DMS79 treated with DMSO at 0.1 percent for 48 hours (cell line): ENCODE results near the gene RAB11B.
"Not testable (repeated sequence)": the region's sequence is repeated elsewhere in the genome, so short reads cannot be mapped to it uniquely, and the experiment has no call there.

Experiments used
- DNase-seq: peaks from one replicate; lab custom pipeline; 2025; lab: John Stamatoyannopoulos, UW

Gene RAB11B

GRCh38 chr19:8389891-8390616 is at the start of gene RAB11B:
Gene RAB11B, plus strand, starts transcription at chr19:8390360. Its CDS starts 57 bp downstream, at chr19:8390417.
- peak; percentile 100 for DNase-seq

- not testable (repeated sequence) for DNase-seq
Measured at GRCh38 chr19:8341504-8341903, 48.7 kb upstream of the RAB11B start.

- DNase-seq = no peak
Measured at GRCh38 chr19:8342316-8342683, 47.9 kb upstream of the RAB11B start.

- peak; percentile 80 for DNase-seq
Measured at GRCh38 chr19:8342684-8343482, 47.3 kb upstream of the RAB11B start, which contains the start of gene KANK3. Gene KANK3, minus strand, starts transcription at chr19:8343262. Its CDS starts 5,434 bp downstream, at chr19:8337828.

- no peak for DNase-seq
Measured at GRCh38 chr19:8343483-8343844, 46.7 kb upstream of the RAB11B start.

GRCh38 chr19:8349629-8350372 is 40.4 kb upstream of the RAB11B start:
- not testable (repeated sequence) for DNase-seq

- DNase-seq = peak; percentile 41
Measured at GRCh38 chr19:8352134-8352827, 37.9 kb upstream of the RAB11B start.

GRCh38 chr19:8352845-8353244 is 37.3 kb upstream of the RAB11B start:
- DNase-seq = not testable (repeated sequence)

GRCh38 chr19:8355631-8356402 is 34.3 kb upstream of the RAB11B start:
- DNase-seq = no peak

- DNase-seq = no peak
Measured at GRCh38 chr19:8357007-8357521, 33.1 kb upstream of the RAB11B start.

- DNase-seq = no peak
Measured at GRCh38 chr19:8358948-8359347, 31.2 kb upstream of the RAB11B start.

GRCh38 chr19:8360196-8360595 is 30.0 kb upstream of the RAB11B start:
- DNase-seq = no peak

GRCh38 chr19:8361921-8362793 is 28.0 kb upstream of the RAB11B start:
- peak; percentile 89 for DNase-seq

- peak; percentile 30 for DNase-seq
Measured at GRCh38 chr19:8363803-8364771, 26.1 kb upstream of the RAB11B start, which contains the start of gene ANGPTL4. Gene ANGPTL4, plus strand, starts transcription at chr19:8364155. Its CDS starts 167 bp downstream, at chr19:8364322.

- DNase-seq = no peak
Measured at GRCh38 chr19:8366121-8366581, 24.0 kb upstream of the RAB11B start.

GRCh38 chr19:8366961-8367326 is 23.2 kb upstream of the RAB11B start:
- DNase-seq = no peak

GRCh38 chr19:8367327-8368001 is 22.7 kb upstream of the RAB11B start:
- DNase-seq = peak; percentile 84
